ENCODE measurements around the gene ZNF419.
"Not testable (repeated sequence)": the region's sequence is repeated elsewhere in the genome, so short reads cannot be mapped to it uniquely, and the experiment has no call there.

Gene ZNF419

GRCh38 chr19:57487477-57488298 lies at the start of gene ZNF419:
ZNF419 (plus strand) TSS chr19:57487750; CDS start chr19:57487951, 201 bp downstream.
- Histone ChIP-seq H3K36me3 (ENCODE audit: insufficient read depth, low read depth, low read length) (peaks cover 22% of the 10 kb centered on the region), H3K9me3 (ENCODE audit: insufficient read depth, low read depth, low read length) (peaks cover 16% of the 10 kb centered on the region; the same call in 1 of the 2 replicates), H3K9ac (ENCODE audit: low read depth, low read length) (peak within 1 kb of the TSS; percentile 82; the same call in 1 of the 2 replicates), H3K4me3 (ENCODE audit: low read length) (peak within 1 kb of the TSS; percentile 78)
- not testable (repeated sequence) for H3K4me1 ChIP-seq (ENCODE audit: insufficient read depth, low read length); H3K27ac ChIP-seq (ENCODE audit: low read length); H3K27me3 ChIP-seq (ENCODE audit: insufficient read depth, low read length)

GRCh38 chr19:57437931-57438330 lies 49.6 kb upstream of the ZNF419 start:
- no peaks in the 10 kb centered on the region for H3K4me1 ChIP-seq (ENCODE audit: insufficient read depth, low read length)
- no peak overlapping the region for H3K27ac ChIP-seq (ENCODE audit: low read length)
- H3K36me3 ChIP-seq (ENCODE audit: insufficient read depth, low read depth, low read length) = peaks cover 22% of the 10 kb centered on the region
- H3K4me3 ChIP-seq (ENCODE audit: low read length) = no peak overlapping the region
- H3K9ac ChIP-seq (ENCODE audit: low read depth, low read length) = no peak overlapping the region
- H3K9me3 ChIP-seq (ENCODE audit: insufficient read depth, low read depth, low read length) = no peaks in the 10 kb centered on the region
- H3K27me3 ChIP-seq (ENCODE audit: insufficient read depth, low read length) = no peaks in the 10 kb centered on the region

GRCh38 chr19:57438925-57439324 lies 48.6 kb upstream of the ZNF419 start:
- Histone ChIP-seq H3K27ac (ENCODE audit: low read length) (no peak overlapping the region), H3K4me3 (ENCODE audit: low read length) (no peak overlapping the region), H3K9ac (ENCODE audit: low read depth, low read length) (no peak overlapping the region), H3K36me3 (ENCODE audit: insufficient read depth, low read depth, low read length) (peaks cover 32% of the 10 kb centered on the region), H3K9me3 (ENCODE audit: insufficient read depth, low read depth, low read length) (no peaks in the 10 kb centered on the region), H3K4me1 (ENCODE audit: insufficient read depth, low read length) (no peaks in the 10 kb centered on the region), H3K27me3 (ENCODE audit: insufficient read depth, low read length) (no peaks in the 10 kb centered on the region)

- H3K27ac ChIP-seq (ENCODE audit: low read length) = no peak overlapping the region
- H3K9ac ChIP-seq (ENCODE audit: low read depth, low read length) = no peak overlapping the region
- no peak overlapping the region for H3K4me3 ChIP-seq (ENCODE audit: low read length)
- H3K9me3 ChIP-seq (ENCODE audit: insufficient read depth, low read depth, low read length) = no peaks in the 10 kb centered on the region
- H3K27me3 ChIP-seq (ENCODE audit: insufficient read depth, low read length) = no peaks in the 10 kb centered on the region
- H3K36me3 ChIP-seq (ENCODE audit: insufficient read depth, low read depth, low read length) = peaks cover 56% of the 10 kb centered on the region
- no peaks in the 10 kb centered on the region for H3K4me1 ChIP-seq (ENCODE audit: insufficient read depth, low read length)
Observed at GRCh38 chr19:57441979-57442752, 45.4 kb upstream of the ZNF419 start.

- H3K4me1 ChIP-seq (ENCODE audit: insufficient read depth, low read length) = no peaks in the 10 kb centered on the region
Observed at GRCh38 chr19:57443121-57443696, 44.3 kb upstream of the ZNF419 start.

GRCh38 chr19:57452307-57452706 lies 35.2 kb upstream of the ZNF419 start:
- Histone ChIP-seq H3K36me3 (ENCODE audit: insufficient read depth, low read depth, low read length) (no peaks in the 10 kb centered on the region), H3K4me3 (ENCODE audit: low read length) (no peak overlapping the region), H3K27me3 (ENCODE audit: insufficient read depth, low read length) (no peaks in the 10 kb centered on the region), H3K27ac (ENCODE audit: low read length) (no peak overlapping the region), H3K9ac (ENCODE audit: low read depth, low read length) (no peak overlapping the region), H3K9me3 (ENCODE audit: insufficient read depth, low read depth, low read length) (peaks cover 9% of the 10 kb centered on the region), H3K4me1 (ENCODE audit: insufficient read depth, low read length) (no peaks in the 10 kb centered on the region)

More at GRCh38 chr19:57443121-57443696, 44.3 kb upstream of the ZNF419 start:
- no peak overlapping the region for H3K27ac ChIP-seq (ENCODE audit: low read length)
- peaks cover 51% of the 10 kb centered on the region for H3K36me3 ChIP-seq (ENCODE audit: insufficient read depth, low read depth, low read length)
- H3K4me3 ChIP-seq (ENCODE audit: low read length) = no peak overlapping the region
- no peak overlapping the region for H3K9ac ChIP-seq (ENCODE audit: low read depth, low read length)
- H3K9me3 ChIP-seq (ENCODE audit: insufficient read depth, low read depth, low read length) = no peaks in the 10 kb centered on the region
- H3K27me3 ChIP-seq (ENCODE audit: insufficient read depth, low read length) = no peaks in the 10 kb centered on the region

GRCh38 chr19:57465680-57466381 lies 21.7 kb upstream of the ZNF419 start:
- H3K9ac ChIP-seq (ENCODE audit: low read depth, low read length) = no peak overlapping the region
- no peaks in the 10 kb centered on the region for H3K4me1 ChIP-seq (ENCODE audit: insufficient read depth, low read length)
- peaks cover 62% of the 10 kb centered on the region for H3K9me3 ChIP-seq (ENCODE audit: insufficient read depth, low read depth, low read length)
- no peaks in the 10 kb centered on the region for H3K27me3 ChIP-seq (ENCODE audit: insufficient read depth, low read length)
- H3K27ac ChIP-seq (ENCODE audit: low read length) = no peak overlapping the region
- H3K36me3 ChIP-seq (ENCODE audit: insufficient read depth, low read depth, low read length) = peaks cover 6% of the 10 kb centered on the region; the same call in 1 of the 2 replicates
- no peak overlapping the region for H3K4me3 ChIP-seq (ENCODE audit: low read length)

- Histone ChIP-seq H3K27me3 (ENCODE audit: insufficient read depth, low read length) (no peaks in the 10 kb centered on the region), H3K4me1 (ENCODE audit: insufficient read depth, low read length) (no peaks in the 10 kb centered on the region), H3K4me3 (ENCODE audit: low read length) (no peak overlapping the region), H3K9me3 (ENCODE audit: insufficient read depth, low read depth, low read length) (peaks cover 66% of the 10 kb centered on the region), H3K9ac (ENCODE audit: low read depth, low read length) (no peak overlapping the region), H3K36me3 (ENCODE audit: insufficient read depth, low read depth, low read length) (peaks cover 6% of the 10 kb centered on the region; the same call in 1 of the 2 replicates), H3K27ac (ENCODE audit: low read length) (no peak overlapping the region)
Observed at GRCh38 chr19:57466489-57466888, 21.1 kb upstream of the ZNF419 start.

GRCh38 chr19:57473646-57474045 lies 13.9 kb upstream of the ZNF419 start:
- Histone ChIP-seq H3K36me3 (ENCODE audit: insufficient read depth, low read depth, low read length) (peaks cover 50% of the 10 kb centered on the region), H3K4me3 (ENCODE audit: low read length) (peak overlapping the region; percentile 3; the same call in 1 of the 2 replicates), H3K4me1 (ENCODE audit: insufficient read depth, low read length) (0 out of 2 replicates have a peak, but pooled peaks cover 4% of the 10 kb centered on the region), H3K9me3 (ENCODE audit: insufficient read depth, low read depth, low read length) (peaks cover 89% of the 10 kb centered on the region), H3K27ac (ENCODE audit: low read length) (no peak overlapping the region), H3K9ac (ENCODE audit: low read depth, low read length) (no peak overlapping the region), H3K27me3 (ENCODE audit: insufficient read depth, low read length) (no peaks in the 10 kb centered on the region)

- Histone ChIP-seq H3K27me3 (ENCODE audit: insufficient read depth, low read length) (no peaks in the 10 kb centered on the region), H3K9me3 (ENCODE audit: insufficient read depth, low read depth, low read length) (peaks cover 78% of the 10 kb centered on the region), H3K9ac (ENCODE audit: low read depth, low read length) (peak within 1 kb of the TSS; percentile 88), H3K36me3 (ENCODE audit: insufficient read depth, low read depth, low read length) (peaks cover 38% of the 10 kb centered on the region), H3K4me1 (ENCODE audit: insufficient read depth, low read length) (0 out of 2 replicates have a peak, but pooled peaks cover 4% of the 10 kb centered on the region), H3K27ac (ENCODE audit: low read length) (peak within 1 kb of the TSS; percentile 76), H3K4me3 (ENCODE audit: low read length) (peak within 1 kb of the TSS; percentile 94)
Observed at GRCh38 chr19:57477191-57478008, 10.2 kb upstream of the ZNF419 start, which contains the start of gene ZNF772. ZNF772 (minus strand) TSS chr19:57477566; CDS start chr19:57477309, 257 bp downstream.
